GM23338 (cell line): ENCODE results near the gene LGR5. TPM values are rescaled to one million over a fixed set of nuclear protein-coding genes. Genes with fewer than 3 reads are reported as not detected.

Source experiments
- polyA plus RNA-seq: library from polyadenylated mRNA; unstranded; fragments of >200 nt; fragmentation: Nextera tagmentation; extraction: Ambion mirVana; gene quantifications from 2 replicates; pipeline ENCODE4 v1.2.1, GENCODE V29; 2016
- total RNA-seq: library from RNA; depleted of rRNA; stranded (reverse); fragments of >200 nt; shearing (Covaris generic); gene quantifications from 2 replicates; pipeline ENCODE4 v1.2.3, GENCODE V29; 2014; rRNA removed

Gene LGR5
- total and polyA plus RNA-seq, 2 experiments from 2014 or later, result 0.17 to 0.26 TPM

Other genes with a start within 250 kb of the LGR5 start
- 30.3 and 45.9 TPM in 2 replicates for gene ZFC3H1, start 224.1 kb downstream of the LGR5 start, total RNA-seq
- gene ZFC3H1, start 224.1 kb downstream of the LGR5 start, polyA plus RNA-seq, result 31.1 and 46.2 TPM in 2 replicates
- gene THAP2, start 224.5 kb downstream of the LGR5 start, total RNA-seq, result 4.7 and 6.3 TPM in 2 replicates
- 10.8 and 16.5 TPM in 2 replicates for gene THAP2, start 224.5 kb downstream of the LGR5 start, polyA plus RNA-seq
- 14.1 and 21.0 TPM in 2 replicates for gene TMEM19, start 246.3 kb downstream of the LGR5 start, total RNA-seq
- gene TMEM19, start 246.3 kb downstream of the LGR5 start, polyA plus RNA-seq, result 6.5 and 7.9 TPM in 2 replicates